DMS53 treated with DMSO at 0.1 percent for 48 hours (cell line): ENCODE measurements around the gene SPATA46.
"Not testable (repeated sequence)": the region's sequence is repeated elsewhere in the genome, so short reads cannot be mapped to it uniquely, and the experiment has no call there.

Experiments used
- DNase-seq: peaks from one replicate; lab custom pipeline; 2025; ENCODE audit not compliant: unreplicated experiment; lab: John Stamatoyannopoulos, UW

SPATA46 gene

DNA sequence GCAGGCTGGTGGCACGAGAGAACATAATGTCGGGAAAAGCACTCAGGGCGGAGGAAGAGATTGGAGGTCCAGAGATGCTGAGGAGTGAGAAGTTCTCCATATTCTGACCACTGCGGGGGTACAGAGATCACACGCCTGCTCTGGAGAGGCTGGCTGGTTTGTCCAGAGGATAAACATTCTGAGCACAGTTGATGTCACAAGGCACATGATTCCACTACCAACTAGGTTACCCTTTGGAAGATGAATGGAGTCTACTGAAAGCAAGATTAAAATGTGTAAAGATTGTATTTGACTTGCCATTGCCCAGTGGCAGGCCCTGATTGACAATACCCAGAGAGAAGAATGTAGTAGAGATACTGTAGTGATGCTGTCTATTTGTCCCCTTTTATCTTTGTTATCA is at the start of gene SPATA46:
TSS of gene SPATA46 (minus strand) at position 164 of the 400 bp plus-strand sequence. CDS start at position 100, 64 bp downstream.
- DNase-seq: no peak

DNA sequence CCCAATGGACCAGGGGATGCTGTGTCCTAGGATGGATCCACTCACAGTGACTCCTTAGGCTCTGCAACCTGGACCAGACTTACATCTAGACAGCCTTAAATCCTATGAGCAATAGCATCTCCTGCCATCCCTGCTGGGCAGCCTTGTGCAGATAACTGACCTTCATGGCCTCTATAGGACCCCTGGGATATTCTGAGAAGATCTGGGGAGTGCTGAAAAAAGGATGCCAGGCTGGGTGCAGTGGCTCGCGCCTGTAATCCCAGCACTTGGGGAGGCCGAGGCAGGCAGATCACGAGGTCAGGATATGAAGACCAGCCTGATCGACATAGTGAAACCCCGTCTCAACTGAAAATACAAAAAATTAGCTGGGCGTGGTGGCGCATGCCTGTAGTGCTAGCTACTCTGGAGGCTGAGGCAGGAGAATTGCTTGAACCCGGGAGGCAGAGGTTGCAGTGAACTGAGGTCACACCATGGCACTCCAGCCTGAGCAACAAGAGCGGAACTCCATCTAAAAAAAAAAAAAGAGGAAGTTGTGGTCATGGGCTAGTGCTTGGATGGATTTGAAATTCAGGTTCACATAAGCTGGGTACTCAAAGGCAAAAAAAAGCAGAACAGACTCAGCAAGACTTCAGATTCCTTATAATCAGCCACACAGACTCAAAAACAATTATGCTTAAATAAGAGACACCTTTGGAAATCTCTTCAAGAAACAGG is 46.2 kb upstream of the SPATA46 start:
- DNase-seq: no peak

- DNase-seq: no peak
Observed at GRCh38 chr1:162421258-162422164, 44.9 kb upstream of the SPATA46 start.

DNA sequence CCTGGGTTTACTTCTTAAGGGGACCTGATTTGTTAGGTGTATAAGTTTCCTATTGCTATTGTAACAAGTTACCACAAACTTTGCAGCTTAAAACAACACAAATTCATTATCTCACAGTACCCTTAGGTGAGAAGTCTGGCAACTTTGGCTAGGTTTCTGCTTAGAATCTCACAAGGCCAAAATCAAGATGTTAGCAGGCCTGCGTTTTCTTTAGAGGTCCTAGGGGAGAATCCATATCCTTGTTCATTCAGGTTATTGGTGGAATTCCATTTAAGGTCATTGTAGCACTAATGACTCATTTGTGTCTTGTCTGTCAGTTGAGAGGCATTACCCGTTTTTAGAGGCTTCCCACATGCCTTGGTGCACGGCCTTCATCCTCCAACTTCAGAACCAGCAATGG is 43.5 kb upstream of the SPATA46 start:
- no peak for DNase-seq

DNA sequence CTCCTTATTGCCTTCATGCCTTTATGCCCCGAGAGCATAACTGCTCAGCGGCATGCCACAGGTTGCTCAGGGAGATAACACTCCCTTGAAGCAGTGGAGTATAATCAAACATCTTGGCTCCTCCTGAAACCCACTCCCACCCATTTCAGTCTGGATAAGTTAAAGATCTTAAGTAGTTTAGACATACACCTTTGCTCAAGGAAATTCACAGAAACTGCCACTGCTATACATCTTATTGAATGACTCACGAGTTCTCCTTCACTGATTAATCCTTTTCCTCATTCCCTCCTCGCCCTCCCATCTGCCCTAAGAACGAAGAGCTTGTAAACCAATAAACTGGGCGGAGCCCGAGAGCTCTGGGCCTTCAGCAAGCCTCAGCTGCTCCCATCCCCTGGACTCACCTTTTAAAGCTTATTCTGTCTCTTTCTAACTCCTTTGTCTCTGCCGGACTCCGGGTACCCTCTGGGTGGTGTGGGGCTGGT is 42.8 kb upstream of the SPATA46 start:
- not testable (repeated sequence) for DNase-seq

GRCh38 chr1:162418584-162418983 is 41.9 kb upstream of the SPATA46 start:
- DNase-seq: not testable (repeated sequence)

DNA sequence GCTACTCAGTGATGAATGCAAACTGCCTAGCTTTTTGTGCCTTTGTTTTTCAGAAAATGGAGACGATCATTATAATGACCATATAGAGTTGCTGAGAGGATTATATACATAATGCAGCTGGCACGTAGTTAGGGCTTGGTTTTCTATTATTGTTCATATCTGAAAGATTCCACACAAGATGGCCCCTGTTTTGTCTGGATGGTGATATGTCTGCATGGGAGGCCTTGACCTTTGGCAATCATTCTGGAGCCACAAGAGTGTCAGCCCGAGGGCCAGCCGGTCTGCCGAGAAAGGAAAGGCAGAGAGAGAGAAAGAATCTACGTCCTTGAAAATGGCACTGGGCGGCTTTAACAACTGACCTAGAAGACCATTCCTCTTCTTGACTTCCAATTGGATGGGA is 41.0 kb upstream of the SPATA46 start:
- no peak for DNase-seq

DNA sequence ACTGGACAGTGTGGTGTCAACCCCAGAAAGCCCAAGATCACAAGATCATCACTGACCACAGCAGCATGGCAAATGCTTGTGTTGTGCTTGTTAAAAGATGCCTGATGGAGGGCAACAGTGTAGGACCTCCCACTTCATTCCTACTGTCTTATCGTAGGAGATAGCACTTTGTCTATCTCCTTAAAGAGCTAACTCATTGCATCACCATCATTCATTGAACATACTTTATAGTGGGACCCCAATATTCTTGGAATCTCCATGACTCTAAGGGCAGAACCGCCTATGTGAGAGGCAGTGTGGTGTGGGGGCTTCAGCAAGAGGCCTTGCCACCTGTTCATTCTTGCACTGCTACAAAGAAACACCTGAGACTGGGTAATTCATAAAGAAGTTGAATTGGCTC is 40.3 kb upstream of the SPATA46 start:
- DNase-seq: no peak

DNA sequence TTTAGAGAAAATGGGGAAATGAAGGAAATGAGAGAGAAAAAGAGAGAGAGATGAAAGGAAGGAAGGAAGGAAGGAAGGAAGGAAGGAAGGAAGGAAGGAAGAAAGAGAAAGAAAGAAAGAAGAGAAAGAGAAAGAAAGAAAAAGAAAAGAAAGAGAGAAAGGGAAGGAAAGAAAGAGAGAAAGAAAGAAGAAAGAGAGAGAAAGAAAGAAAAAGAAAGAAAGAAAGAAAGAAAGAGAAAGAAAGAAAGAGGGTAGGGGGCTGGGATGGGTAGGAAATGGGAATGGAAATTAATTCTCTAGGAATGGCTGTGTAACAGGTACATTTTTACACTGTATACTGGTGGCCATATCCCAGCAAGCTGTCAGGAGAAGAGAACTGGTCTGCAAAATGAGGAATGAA is 39.6 kb upstream of the SPATA46 start:
- no peak for DNase-seq

DNA sequence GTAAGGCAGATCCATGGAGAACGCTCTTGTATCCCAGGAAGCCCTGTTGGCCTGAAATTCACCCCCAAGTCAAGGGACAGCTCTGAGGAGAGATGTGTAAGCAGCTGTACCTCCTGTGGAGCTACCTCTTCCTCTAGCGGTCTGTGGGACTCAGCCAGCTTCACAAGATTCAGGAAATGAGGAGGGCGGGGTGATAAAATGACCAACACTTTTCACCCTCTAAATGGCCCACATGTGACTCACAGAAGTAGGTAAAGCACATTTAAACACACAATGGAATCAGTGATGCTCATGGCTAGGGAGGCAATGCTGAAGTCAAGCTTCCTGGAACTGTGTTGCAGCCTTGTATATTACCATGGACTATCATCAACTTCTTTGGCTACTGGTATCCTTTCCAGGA is 35.3 kb upstream of the SPATA46 start, which contains the start of gene SH2D1B:
TSS of gene SH2D1B (minus strand) at position 135 of the 400 bp plus-strand sequence. CDS start at position 15, 120 bp downstream.
- DNase-seq: no peak

DNA sequence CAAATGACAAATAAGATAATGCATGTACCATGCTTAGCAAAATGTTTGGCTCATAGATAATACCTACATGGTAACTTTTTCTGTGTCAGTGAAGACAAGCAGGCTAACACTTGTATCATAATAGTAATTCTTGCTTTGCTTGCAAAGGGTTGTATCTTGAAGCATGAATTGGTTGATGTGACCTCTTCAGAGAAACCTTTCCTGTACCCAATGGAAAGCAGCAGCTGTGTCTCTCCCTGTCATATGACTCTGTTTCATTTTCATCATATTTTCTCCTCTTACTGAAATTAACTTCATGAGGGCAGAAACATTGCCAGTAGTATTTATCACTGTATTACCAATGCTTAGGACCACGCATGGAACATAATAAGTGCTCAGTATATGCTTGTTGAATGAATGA is 30.9 kb upstream of the SPATA46 start:
- no peak for DNase-seq

DNA sequence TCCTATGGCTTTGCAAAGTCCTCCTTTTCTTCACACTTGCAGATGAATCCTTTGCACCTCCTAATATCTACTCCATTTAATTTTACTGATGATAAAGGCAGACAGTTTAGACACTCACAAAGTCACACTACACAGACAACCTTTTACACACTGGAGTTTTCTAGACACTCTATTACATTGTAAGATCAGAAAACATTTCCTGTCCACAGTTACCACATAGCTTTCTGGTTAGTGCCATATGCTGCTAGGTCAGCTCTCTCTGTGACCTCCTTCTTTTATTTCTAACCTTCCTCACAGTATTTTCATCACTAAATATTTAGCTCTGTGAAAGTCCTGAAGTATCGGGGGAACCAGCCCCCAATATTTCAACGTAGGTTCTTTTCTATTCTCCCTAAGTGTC is 30.2 kb upstream of the SPATA46 start:
- DNase-seq: no peak

GRCh38 chr1:162405800-162406199 is 29.1 kb upstream of the SPATA46 start:
- no peak for DNase-seq

DNA sequence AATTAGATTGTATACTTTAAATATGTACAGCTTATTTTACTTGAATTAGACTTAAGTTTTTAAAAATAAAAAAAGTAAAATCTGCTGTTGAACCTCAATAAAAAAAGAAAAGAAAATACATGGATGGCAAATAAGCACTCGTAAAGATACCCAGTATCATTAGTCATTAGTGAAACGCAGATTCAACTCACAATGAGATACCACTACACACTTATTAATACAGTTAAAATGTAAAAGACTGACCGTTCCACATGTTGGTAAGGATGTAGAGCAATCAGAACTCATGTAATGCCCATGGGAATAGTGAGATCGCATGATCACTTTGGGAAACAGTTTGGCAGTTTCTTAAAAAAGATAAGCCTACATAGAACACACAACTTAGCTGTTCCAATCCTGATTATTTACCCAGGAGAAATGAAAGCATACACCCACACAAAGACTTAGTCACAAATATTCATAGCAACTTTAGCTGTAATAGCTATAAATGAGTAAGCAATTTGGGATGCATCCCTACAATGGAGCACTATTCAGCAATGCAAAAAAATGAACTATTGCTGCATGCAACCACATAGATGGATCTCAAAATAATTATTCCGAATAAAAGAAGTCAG is 28.0 kb upstream of the SPATA46 start:
- DNase-seq: no peak

DNA sequence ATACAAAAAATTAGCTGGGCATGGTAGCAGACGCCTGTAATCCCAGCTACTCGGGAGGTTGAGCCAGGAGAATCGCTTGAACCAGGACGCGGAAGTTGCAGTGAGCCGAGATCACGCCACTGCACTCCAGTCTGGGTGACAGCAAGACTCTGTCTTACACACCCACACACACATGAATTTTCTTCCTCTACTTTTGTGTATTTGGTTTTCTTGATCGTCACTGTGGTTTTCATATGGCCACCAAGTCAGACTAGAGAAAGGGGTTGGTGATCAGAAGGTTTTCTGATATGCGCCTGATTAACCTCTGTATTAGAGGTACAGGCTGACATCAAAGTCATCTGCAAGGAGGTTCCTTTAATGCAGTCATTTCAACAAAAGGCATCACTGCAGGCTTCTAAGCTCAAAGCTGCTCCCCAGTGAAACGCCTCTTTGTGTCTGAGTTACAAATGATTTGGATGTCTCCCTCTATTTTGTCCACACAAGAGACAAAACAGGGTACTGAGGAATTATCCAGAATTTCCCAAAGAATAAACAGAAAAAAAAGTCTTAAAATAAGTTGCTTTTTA is 24.2 kb upstream of the SPATA46 start:
- no peak for DNase-seq

GRCh38 chr1:162398999-162399580 is 22.4 kb upstream of the SPATA46 start:
- no peak for DNase-seq

DNA sequence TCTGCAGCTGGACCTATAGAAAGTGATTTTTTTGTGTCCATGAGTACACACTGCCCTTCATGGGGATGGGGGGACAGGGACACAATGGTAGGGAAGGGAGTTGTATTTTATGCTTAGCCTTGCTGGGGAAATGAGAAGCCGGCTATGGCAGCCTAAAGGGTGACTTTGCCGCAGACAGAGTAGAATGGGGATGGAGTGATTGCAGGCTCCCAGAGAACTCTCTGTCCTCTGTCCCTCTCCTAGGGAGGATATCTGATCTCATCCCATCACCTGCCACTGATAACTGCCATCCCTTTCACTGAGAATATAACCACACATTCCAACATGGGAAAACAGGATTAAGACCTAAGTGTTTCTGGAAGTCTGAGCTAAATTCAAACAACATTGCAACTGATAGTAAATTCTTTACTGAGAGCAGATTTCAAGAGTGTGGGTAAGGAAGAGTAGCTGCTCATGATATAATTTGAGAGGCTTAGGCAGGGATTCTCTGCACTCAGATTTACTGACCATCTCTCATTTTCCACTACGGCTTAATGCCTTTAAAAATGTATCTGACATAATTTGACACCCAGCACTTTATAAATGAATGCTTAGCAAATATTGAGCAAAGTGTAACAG is 21.4 kb upstream of the SPATA46 start:
- no peak for DNase-seq

DNA sequence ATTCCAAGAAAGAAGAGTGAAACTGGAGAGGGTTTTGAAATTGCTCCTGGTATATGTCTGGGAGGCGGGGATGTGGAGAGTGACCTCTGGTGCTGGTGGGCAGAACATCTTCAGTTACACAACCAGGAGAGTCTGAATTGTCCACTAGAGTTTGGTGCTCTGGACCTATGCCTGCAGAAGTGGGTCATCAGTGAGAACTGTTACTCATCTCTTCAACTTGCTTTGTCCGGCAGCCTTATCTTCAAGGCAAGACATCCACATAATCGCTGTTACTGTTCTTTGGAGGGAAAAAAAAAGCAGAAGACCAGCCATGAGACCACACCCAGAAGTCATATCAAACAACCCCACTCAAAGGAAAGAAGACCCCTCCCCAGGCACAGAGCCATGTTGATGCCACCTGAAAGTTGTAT is 20.4 kb upstream of the SPATA46 start:
- DNase-seq: no peak

- DNase-seq: no peak
Observed at GRCh38 chr1:162396201-162396906, 19.7 kb upstream of the SPATA46 start.
